ENCODE measurements around the gene PVALB.

DNA sequence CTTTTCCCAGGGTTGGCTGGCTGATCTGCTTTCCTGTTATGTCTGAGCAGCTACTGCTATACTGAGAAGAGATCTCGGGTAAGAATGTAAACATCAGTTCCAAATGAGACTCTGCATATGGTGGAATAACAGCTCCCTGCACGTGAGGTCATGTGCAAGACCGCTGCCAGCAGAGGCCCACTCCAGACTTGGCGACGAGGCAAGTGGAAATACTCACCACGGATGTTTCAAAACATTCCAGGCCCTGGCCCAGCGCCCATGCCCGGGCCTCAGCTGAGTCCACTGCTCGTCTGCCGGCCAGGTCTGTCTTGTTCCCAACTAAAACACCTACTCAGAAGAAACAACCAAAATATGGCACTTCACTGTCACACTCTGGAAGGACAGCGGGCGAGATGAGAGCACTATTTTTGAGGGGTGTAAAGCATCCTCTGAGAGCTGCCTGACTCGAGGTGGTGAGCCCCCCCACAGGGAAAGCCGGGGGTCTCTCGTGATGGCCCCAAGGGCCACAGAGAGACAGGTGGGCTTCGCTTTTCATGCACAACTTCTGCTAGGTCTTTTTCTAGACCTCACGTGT, 54.1 kb downstream of the PVALB start:
- TF ChIP-seq, protein P1, sequence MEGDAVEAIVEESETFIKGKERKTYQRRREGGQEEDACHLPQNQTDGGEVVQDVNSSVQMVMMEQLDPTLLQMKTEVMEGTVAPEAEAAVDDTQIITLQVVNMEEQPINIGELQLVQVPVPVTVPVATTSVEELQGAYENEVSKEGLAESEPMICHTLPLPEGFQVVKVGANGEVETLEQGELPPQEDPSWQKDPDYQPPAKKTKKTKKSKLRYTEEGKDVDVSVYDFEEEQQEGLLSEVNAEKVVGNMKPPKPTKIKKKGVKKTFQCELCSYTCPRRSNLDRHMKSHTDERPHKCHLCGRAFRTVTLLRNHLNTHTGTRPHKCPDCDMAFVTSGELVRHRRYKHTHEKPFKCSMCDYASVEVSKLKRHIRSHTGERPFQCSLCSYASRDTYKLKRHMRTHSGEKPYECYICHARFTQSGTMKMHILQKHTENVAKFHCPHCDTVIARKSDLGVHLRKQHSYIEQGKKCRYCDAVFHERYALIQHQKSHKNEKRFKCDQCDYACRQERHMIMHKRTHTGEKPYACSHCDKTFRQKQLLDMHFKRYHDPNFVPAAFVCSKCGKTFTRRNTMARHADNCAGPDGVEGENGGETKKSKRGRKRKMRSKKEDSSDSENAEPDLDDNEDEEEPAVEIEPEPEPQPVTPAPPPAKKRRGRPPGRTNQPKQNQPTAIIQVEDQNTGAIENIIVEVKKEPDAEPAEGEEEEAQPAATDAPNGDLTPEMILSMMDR (IDR thresholded peaks at IDR 0.05): no peak
- TF ChIP-seq POLR2A (IDR thresholded peaks at IDR 0.05) (no peak), EP300 (IDR thresholded peaks at IDR 0.05) (no peak)
